GM19238 (cell line): ENCODE measurements around the gene SOD1.
"Not testable (repeated sequence)": the region's sequence is repeated elsewhere in the genome, so short reads cannot be mapped to it uniquely, and the experiment has no call there.

ENCODE experiments used
- DNase-seq: peaks from one replicate; pipeline ENCODE4 v3.0.0; 2011; ENCODE audit warnings: low spot score; ENCODE audit not compliant: insufficient read length

The SOD1 gene

GRCh38 chr21:31654821-31655580 lies 4.5 kb upstream of the SOD1 start:
- DNase-seq: not testable (repeated sequence)

- DNase-seq: no peak
Observed at GRCh38 chr21:31656199-31657095, 3.0 kb upstream of the SOD1 start.

DNA sequence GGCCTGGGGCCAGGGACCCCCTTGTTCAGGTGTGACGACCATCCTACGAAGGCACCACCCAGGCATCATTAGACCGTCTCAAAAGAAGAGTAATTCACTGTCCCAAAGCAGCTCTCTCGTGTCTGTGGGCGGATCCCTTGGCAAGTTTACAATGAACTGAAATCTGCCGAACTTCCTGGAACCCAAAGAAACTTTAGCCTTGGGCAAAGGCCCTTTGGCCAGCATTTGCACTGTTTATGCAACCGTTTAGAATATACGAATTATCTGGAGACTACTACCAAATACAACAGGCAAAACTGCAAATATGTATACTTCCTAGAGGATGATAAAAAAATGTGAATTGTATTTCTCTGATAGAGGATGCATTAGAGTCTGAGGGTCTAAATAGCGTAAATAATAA lies 1.4 kb upstream of the SOD1 start:
- no peak for DNase-seq

GRCh38 chr21:31659286-31659535 lies 282 bp upstream of the SOD1 start:
- DNase-seq: no peak

- peak; percentile 29 for DNase-seq
Observed at GRCh38 chr21:31660259-31660565, 719 bp downstream of the SOD1 start.

DNA sequence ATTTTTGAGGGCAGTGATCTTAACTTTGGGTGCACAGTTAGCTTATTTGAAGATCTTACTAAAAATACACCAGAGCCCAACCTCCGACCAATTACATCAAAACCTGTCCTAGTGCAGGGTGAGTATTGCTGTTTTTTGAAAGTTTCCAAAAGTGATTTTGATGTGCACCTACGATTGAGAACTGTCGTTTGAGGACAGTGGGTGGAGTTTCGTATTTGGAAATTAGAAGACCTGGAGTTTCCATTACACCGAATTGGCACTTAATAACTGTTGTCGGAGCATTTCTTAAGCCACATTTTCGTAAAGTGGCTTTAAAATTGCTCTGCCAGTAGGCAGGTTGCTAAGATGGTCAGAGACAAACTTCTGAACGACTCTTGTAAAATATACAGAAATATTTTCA lies 1.1 kb downstream of the SOD1 start:
- DNase-seq: no peak

DNA sequence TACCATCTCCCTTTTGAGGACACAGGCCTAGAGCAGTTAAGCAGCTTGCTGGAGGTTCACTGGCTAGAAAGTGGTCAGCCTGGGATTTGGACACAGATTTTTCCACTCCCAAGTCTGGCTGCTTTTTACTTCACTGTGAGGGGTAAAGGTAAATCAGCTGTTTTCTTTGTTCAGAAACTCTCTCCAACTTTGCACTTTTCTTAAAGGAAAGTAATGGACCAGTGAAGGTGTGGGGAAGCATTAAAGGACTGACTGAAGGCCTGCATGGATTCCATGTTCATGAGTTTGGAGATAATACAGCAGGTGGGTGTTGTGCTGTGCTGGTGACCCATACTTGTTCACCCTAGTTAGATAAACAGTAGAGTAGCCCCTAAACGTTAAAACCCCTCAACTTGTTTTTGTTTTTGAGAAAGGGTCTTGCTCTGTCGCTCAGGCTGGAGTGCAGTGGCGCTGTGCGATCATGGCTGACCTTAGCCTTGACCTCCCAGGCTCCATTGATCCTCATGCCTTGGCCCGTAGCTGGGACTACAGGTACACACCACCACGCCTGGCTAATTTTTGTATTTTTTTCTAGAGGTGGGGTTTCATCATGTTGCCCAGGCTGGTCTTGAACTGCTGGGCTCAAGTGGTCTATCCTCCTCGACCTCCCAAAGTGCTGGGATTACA lies 4.2 kb downstream of the SOD1 start:
- DNase-seq: no peak

GRCh38 chr21:31665397-31665796 lies 5.9 kb downstream of the SOD1 start:
- DNase-seq: no peak

- DNase-seq: not testable (repeated sequence)
Observed at GRCh38 chr21:31665869-31666268, 6.4 kb downstream of the SOD1 start.

DNA sequence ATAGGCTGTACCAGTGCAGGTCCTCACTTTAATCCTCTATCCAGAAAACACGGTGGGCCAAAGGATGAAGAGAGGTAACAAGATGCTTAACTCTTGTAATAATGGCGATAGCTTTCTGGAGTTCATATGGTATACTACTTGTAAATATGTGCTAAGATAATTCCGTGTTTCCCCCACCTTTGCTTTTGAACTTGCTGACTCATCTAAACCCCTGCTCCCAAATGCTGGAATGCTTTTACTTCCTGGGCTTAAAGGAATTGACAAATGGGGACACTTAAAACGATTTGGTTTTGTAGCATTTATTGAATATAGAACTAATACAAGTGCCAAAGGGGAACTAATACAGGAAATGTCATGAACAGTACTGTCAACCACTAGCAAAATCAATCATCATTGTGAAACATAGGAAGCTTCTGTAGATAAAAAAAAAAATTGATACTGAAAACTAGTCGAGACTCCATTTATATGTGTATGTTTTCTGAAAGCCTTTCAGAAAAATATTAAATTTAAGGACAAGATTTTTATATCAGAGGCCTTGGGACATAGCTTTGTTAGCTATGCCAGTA lies 7.0 kb downstream of the SOD1 start:
- no peak for DNase-seq

DNA sequence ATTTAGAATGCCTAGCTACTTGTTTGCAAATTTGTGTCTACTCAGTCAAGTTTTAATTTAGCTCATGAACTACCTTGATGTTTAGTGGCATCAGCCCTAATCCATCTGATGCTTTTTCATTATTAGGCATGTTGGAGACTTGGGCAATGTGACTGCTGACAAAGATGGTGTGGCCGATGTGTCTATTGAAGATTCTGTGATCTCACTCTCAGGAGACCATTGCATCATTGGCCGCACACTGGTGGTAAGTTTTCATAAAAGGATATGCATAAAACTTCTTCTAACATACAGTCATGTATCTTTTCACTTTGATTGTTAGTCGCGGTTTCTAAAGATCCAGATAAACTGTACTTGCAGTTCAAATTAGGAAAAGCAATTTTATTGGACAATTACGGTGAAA lies 7.6 kb downstream of the SOD1 start:
- no peak for DNase-seq

DNA sequence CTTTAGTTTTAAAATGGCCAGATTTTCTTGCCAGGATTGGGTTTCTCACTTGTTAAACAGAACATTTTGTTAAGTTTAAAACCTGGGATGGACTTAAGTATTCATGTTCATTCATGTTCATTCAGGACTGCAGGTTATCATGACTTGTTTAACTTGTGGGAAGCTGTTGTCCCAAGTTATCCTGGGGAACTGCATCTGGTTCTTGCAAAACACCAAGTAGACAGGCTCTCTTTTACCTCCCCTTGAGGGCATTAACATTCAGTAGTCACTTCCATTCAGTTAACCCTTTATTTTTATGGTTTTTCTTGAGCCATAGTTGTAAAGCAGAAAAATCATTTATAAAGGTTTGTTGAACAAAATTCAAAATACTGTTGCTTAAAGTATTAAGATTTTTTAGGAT lies 8.1 kb downstream of the SOD1 start:
- no peak for DNase-seq

- no peak for DNase-seq
Observed at GRCh38 chr21:31668651-31669491, 9.4 kb downstream of the SOD1 start.

GRCh38 chr21:31670070-31670469 lies 10.6 kb downstream of the SOD1 start:
- DNase-seq: no peak

- DNase-seq: no peak
Observed at GRCh38 chr21:31671146-31671716, 11.7 kb downstream of the SOD1 start.

- no peak for DNase-seq
Observed at GRCh38 chr21:31671931-31672330, 12.4 kb downstream of the SOD1 start.

DNA sequence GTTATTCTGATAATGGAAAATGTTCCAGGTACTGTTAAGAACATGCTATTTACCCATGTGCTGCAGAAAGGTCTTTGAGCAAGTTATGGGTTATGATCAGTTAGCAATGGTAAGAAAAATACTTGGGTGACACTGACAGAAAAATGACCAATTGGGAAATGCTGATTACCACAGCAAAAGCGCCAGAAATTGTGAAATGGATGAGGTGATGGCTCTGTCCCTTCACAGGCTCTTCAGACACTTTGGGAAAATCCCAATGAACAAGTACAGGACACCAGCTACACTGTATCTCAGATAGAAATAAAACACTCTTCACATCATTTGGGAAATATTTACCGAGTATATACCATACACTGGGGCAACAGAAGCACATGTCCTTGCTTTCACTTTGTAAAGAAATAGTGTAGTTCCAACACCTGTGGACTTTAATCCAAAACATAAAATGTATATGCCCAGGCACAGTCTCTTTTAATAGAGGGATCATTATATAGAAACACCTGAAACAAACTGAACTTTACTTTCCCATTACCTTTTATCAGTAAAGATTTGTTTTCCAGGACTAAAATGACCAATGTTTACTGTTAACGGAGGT lies 13.9 kb downstream of the SOD1 start:
- DNase-seq: no peak

DNA sequence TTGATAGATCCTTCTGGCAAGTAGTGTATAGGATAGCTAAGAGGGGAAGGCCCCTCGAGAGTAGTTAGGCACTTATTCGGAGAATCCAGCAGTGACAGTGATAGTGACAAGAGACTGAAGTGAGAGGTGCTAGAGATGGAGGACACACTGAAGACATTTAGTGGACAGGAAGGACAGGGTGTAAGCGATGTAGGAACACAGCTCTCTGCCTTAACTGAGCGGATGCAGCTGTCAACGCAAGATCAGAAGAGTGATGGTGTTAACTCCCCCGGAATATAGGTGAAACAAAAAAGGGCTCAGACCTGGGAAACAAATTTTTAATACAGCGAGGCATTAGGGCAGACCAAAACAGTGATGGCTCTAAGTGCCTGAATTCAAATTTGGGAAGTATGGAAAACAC lies 15.8 kb downstream of the SOD1 start:
- no peak for DNase-seq

DNA sequence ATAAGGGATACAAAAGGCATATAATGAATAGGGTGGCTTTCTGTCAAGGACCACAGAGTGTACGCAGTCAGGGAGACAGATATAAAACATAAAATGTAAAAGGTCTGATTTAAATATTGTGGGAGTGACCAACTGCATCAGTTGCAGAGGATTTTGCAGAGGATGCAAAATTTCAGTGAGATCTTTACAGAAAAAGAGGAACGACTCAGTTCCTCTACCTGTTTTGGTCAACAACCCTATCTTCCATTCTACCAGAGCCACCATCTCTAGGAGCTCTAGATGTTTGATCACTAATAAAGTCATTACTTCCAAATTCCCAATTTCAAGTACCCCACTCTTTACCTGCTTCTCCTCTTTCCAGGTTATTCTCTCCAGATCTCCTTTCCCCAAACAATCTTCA lies 16.5 kb downstream of the SOD1 start:
- no peak for DNase-seq

GRCh38 chr21:31677047-31677446 lies 17.6 kb downstream of the SOD1 start:
- DNase-seq: no peak

DNA sequence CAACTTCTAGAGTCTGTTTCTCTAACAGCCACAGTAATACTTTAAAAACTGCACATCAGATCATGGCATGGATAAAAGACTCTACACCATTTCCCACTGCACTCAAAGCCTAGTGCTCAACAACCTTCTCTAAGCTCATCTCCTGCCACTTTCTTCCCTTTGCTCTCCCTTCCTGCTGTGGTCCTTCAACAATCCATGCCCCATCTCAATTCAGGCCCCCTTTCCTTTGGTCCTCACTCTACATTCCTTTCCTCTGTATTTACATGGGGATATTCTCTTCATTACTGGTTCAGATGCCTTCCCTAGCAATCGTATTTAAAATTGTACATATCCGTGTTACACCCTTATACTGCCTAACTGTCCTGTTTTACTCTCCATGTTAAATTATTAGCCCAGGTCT lies 19.0 kb downstream of the SOD1 start:
- DNase-seq: no peak
